K562 (cell line): ENCODE results near the gene CDC23. TPM values are rescaled to one million over a fixed set of nuclear protein-coding genes. Genes with fewer than 3 reads are reported as not detected.
A peak's percentile ranks its signal among the peaks of the same experiment; 100 is the strongest.

Experiments
- ETV6 ChIP-seq, 3 experiments: fragments of 150-350 bp in 1 of 3; sonication (generic) in 1 of 3; formaldehyde crosslinking in 1 of 3; IDR thresholded peaks; 2 replicates each; pipeline versions ENCODE4 v1.6.1 to v1.8.0; 2014 to 2022; ENCODE audit warnings: borderline replicate concordance in 2 of 3, low read depth in 2 of 3, antibody characterized with exemption in 1 of 3, low read length in 1 of 3, mild to moderate bottlenecking in 1 of 3, missing genetic modification reagents in 1 of 3
- KDM5B ChIP-seq: fragments of 200-600 bp; sonication (generic); IDR thresholded peaks from 2 replicates; pipeline ENCODE4 v1.6.1; 2012; ENCODE audit warnings: low read depth, mild to moderate bottlenecking, moderate library complexity, low read length, control low read depth, inconsistent platforms; ENCODE audit not compliant: insufficient replicate concordance
- MYC ChIP-seq, 2 experiments: fragments of 250-450 bp in 1 of 2; sonication (Bioruptor Pico) in 1 of 2; IDR thresholded peaks; 2 replicates each; pipeline versions ENCODE4 v1.5.1 to v1.6.1; 2012 to 2021; ENCODE audit warnings: low read depth in 2 of 2, borderline replicate concordance in 1 of 2, improper control_type of control experiment in 1 of 2, low read length in 1 of 2, mild to moderate bottlenecking in 1 of 2, moderate library complexity in 1 of 2
- PPARD ChIP-seq: fragments of 250-450 bp; sonication (Bioruptor Pico); IDR thresholded peaks from 2 replicates; pipeline ENCODE4 v1.8.0; 2022; ENCODE audit warnings: inconsistent platforms, mild to moderate bottlenecking, moderate library complexity
- RBM14 ChIP-seq: fragments of 200-400 bp; formaldehyde crosslinking; IDR thresholded peaks from 2 replicates; pipeline ENCODE4 v1.6.1; 2018; ENCODE audit warnings: low read depth, mild to moderate bottlenecking, low read length, moderate library complexity, borderline replicate concordance; ENCODE audit not compliant: insufficient read depth
- SMARCA5 ChIP-seq: fragments of 450-650 bp; IDR thresholded peaks from 2 replicates; pipeline ENCODE4 v1.6.1; 2016
- SMC3 ChIP-seq: conservative IDR thresholded peaks from 2 replicates; pipeline ENCODE4 v1.6.1; 2011; ENCODE audit warnings: low read depth, low read length, improper control_type of control experiment; ENCODE audit not compliant: insufficient read depth
- TBL1XR1 ChIP-seq, 2 experiments: IDR thresholded peaks; 2 replicates each; pipeline ENCODE4 v1.6.1; 2012; ENCODE audit warnings: improper control_type of control experiment in 2 of 2, low read length in 2 of 2, mild to moderate bottlenecking in 1 of 2
- ZNF253 ChIP-seq: fragments of 250-450 bp; sonication (Bioruptor Pico); conservative IDR thresholded peaks from 2 replicates; pipeline ENCODE4 v1.6.1; 2021; ENCODE audit warnings: mild to moderate bottlenecking
- polyA plus RNA-seq, 8 experiments: library from polyadenylated mRNA; depleted of rRNA in 4 of 8; stranded (reverse) in 5 of 8; unstranded in 3 of 8; fragments of >200 nt; fragmentation: Nextera tagmentation in 2 of 8; fragmentation: Illumina TruSeq in 1 of 8; extraction: Ambion mirVana in 2 of 8; extraction: Trizol in 1 of 8; gene quantifications; 2 replicates each; pipeline versions ENCODE4 v1.2.1 to v1.2.3, GENCODE V29; 2011 to 2014; ENCODE audit warnings: inconsistent platforms in 1 of 8, missing spikeins in 1 of 8
- total RNA-seq, 7 experiments: library from RNA; depleted of rRNA in 6 of 7; stranded (reverse); fragments of >200 nt in 6 of 7; fragmentation: Illumina TruSeq in 2 of 7; extraction: Trizol in 2 of 7; gene quantifications; 2 replicates each; pipeline versions ENCODE4 v1.2.1 to v1.2.3, GENCODE V29; 2011 to 2021; ENCODE audit warnings: low replicate concordance in 1 of 7
- TF ChIP-seq, protein P1 (sequence below): sonication (generic); formaldehyde crosslinking; IDR thresholded peaks from 2 replicates; pipeline ENCODE4 v1.8.1; 2023; ENCODE audit warnings: mild to moderate bottlenecking, missing genetic modification reagents, moderate library complexity
- TF ChIP-seq, protein P2 (sequence below): fragments of 150-350 bp; IDR thresholded peaks from 2 replicates; pipeline ENCODE4 v1.6.1; 2014; ENCODE audit warnings: low read depth, mild to moderate bottlenecking, low read length, borderline replicate concordance
- TF ChIP-seq, protein P3 (sequence below), 3 experiments: fragments of 200-800 bp in 1 of 3; sonication (Bioruptor generic) in 1 of 3; sonication (generic) in 1 of 3; formaldehyde crosslinking in 1 of 3; IDR thresholded peaks; 2 replicates each; pipeline versions ENCODE4 v1.6.1 to v1.8.0; 2016 to 2022; ENCODE audit warnings: mild to moderate bottlenecking in 2 of 3, missing compliant biosample characterization in 2 of 3, missing genetic modification characterization in 2 of 3, missing genetic modification reagents in 1 of 3
- TF ChIP-seq, protein P4 (sequence below): fragments of 450-650 bp; conservative IDR thresholded peaks from 2 replicates; pipeline ENCODE4 v1.6.1; 2016; ENCODE audit warnings: missing genetic modification characterization, low read depth, mild to moderate bottlenecking, missing compliant biosample characterization, moderate library complexity
- TF ChIP-seq, protein P5 (sequence below): fragments of 450-650 bp; formaldehyde crosslinking; IDR thresholded peaks from 2 replicates; pipeline ENCODE4 v1.4.0; 2020; ENCODE audit warnings: mild to moderate bottlenecking
- TF ChIP-seq, protein P6 (sequence below): fragments of 450-650 bp; IDR thresholded peaks from 2 replicates; pipeline ENCODE4 v1.6.1; 2016; ENCODE audit warnings: low read depth, mild to moderate bottlenecking, moderate library complexity

Gene CDC23
- total and polyA plus RNA-seq, 9 of the 15 experiments (the other 6 are each of a cell fraction or from before 2014, with no cell fraction given) = 34.5 to 157 (median 65.5) TPM

DNA sequence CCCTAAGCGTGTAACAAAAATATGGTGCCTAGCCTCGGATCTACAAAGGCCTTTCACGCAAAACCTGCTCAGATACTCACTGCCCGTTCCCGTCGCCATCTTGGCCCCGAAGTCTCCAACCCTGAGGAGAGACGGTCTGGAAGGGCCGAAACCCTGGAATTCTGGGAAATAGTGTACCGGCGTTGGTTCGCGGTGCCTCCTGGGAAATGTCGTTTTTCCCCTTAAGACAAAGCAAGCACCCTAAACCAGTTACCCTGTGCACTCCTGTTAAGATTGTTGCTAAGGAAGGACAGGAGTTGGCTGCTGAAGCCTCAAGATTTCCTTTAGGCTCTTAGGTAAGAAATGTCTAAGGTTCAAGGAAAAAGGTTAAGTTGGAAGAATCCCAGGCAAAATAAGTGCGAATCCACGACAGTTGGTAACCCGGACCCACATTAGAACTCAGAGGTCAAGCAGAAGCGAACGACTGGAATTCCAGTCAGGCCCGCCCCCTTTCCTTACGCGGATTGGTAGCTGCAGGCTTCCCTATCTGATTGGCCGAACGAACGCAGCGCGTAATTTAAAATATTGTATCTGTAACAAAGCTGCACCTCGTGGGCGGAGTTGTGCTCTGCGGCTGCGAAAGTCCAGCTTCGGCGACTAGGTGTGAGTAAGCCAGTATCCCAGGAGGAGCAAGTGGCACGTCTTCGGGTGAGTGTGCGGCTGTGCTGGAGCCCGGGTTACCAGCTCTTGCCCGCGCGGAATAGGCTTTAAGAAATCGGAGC is 34.4 kb downstream of the CDC23 start, which contains the start of the genes BRD8 and KIF20A (continued):
- TF ChIP-seq, protein P1, sequence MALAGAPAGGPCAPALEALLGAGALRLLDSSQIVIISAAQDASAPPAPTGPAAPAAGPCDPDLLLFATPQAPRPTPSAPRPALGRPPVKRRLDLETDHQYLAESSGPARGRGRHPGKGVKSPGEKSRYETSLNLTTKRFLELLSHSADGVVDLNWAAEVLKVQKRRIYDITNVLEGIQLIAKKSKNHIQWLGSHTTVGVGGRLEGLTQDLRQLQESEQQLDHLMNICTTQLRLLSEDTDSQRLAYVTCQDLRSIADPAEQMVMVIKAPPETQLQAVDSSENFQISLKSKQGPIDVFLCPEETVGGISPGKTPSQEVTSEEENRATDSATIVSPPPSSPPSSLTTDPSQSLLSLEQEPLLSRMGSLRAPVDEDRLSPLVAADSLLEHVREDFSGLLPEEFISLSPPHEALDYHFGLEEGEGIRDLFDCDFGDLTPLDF (CRISPR knock-in tag) = peak; percentile 71; the same call in 1 of the 2 replicates
- TF ChIP-seq, protein P2, sequence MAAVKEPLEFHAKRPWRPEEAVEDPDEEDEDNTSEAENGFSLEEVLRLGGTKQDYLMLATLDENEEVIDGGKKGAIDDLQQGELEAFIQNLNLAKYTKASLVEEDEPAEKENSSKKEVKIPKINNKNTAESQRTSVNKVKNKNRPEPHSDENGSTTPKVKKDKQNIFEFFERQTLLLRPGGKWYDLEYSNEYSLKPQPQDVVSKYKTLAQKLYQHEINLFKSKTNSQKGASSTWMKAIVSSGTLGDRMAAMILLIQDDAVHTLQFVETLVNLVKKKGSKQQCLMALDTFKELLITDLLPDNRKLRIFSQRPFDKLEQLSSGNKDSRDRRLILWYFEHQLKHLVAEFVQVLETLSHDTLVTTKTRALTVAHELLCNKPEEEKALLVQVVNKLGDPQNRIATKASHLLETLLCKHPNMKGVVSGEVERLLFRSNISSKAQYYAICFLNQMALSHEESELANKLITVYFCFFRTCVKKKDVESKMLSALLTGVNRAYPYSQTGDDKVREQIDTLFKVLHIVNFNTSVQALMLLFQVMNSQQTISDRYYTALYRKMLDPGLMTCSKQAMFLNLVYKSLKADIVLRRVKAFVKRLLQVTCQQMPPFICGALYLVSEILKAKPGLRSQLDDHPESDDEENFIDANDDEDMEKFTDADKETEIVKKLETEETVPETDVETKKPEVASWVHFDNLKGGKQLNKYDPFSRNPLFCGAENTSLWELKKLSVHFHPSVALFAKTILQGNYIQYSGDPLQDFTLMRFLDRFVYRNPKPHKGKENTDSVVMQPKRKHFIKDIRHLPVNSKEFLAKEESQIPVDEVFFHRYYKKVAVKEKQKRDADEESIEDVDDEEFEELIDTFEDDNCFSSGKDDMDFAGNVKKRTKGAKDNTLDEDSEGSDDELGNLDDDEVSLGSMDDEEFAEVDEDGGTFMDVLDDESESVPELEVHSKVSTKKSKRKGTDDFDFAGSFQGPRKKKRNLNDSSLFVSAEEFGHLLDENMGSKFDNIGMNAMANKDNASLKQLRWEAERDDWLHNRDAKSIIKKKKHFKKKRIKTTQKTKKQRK = no peak
- no peak for TF ChIP-seq ZNF253 (CRISPR knock-in tag)
- TF ChIP-seq, protein P3, sequence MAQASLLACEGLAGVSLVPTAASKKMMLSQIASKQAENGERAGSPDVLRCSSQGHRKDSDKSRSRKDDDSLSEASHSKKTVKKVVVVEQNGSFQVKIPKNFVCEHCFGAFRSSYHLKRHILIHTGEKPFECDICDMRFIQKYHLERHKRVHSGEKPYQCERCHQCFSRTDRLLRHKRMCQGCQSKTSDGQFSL (CRISPR knock-in tag; IDR thresholded peaks at IDR 0.05) = peak; percentile 46; the same call in 1 of the 2 replicates
- TF ChIP-seq, protein P3 (tag; IDR thresholded peaks at IDR 0.05) = no peak
- TF ChIP-seq, protein P4, sequence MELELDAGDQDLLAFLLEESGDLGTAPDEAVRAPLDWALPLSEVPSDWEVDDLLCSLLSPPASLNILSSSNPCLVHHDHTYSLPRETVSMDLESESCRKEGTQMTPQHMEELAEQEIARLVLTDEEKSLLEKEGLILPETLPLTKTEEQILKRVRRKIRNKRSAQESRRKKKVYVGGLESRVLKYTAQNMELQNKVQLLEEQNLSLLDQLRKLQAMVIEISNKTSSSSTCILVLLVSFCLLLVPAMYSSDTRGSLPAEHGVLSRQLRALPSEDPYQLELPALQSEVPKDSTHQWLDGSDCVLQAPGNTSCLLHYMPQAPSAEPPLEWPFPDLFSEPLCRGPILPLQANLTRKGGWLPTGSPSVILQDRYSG (tag) = no peak
- TF ChIP-seq TBL1XR1 (IDR thresholded peaks at IDR 0.05; ENCODE audit: low read length in 2 of 2) = no peak
- TF ChIP-seq KDM5B = peak; percentile 88
- TF ChIP-seq SMC3 = no peak
- TF ChIP-seq, protein P5, sequence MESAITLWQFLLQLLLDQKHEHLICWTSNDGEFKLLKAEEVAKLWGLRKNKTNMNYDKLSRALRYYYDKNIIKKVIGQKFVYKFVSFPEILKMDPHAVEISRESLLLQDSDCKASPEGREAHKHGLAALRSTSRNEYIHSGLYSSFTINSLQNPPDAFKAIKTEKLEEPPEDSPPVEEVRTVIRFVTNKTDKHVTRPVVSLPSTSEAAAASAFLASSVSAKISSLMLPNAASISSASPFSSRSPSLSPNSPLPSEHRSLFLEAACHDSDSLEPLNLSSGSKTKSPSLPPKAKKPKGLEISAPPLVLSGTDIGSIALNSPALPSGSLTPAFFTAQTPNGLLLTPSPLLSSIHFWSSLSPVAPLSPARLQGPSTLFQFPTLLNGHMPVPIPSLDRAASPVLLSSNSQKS (CRISPR knock-in tag) = no peak
- TF ChIP-seq PPARD (CRISPR knock-in tag) = no peak
- no peak for TF ChIP-seq RBM14
- peak; percentile 91 for TF ChIP-seq MYC (IDR thresholded peaks at IDR 0.05; ENCODE audit: low read depth, low read length)
- no peak for TF ChIP-seq MYC (CRISPR knock-in tag; IDR thresholded peaks at IDR 0.05; ENCODE audit: borderline replicate concordance, low read depth)
- TF ChIP-seq, protein P6, sequence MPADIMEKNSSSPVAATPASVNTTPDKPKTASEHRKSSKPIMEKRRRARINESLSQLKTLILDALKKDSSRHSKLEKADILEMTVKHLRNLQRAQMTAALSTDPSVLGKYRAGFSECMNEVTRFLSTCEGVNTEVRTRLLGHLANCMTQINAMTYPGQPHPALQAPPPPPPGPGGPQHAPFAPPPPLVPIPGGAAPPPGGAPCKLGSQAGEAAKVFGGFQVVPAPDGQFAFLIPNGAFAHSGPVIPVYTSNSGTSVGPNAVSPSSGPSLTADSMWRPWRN = no peak
- no peak for TF ChIP-seq SMARCA5
- no peak for TF ChIP-seq ETV6 (IDR thresholded peaks at IDR 0.05; ENCODE audit: borderline replicate concordance in 1 of 2, low read depth in 2 of 2, low read length in 1 of 2)
- no peak for TF ChIP-seq ETV6 (CRISPR knock-in tag; IDR thresholded peaks at IDR 0.05; ENCODE audit: borderline replicate concordance)
